Epithelial cell of esophagus (primary cell): ENCODE measurements around the gene DNAJC5G.
"Not testable (repeated sequence)": the region's sequence is repeated elsewhere in the genome, so short reads cannot be mapped to it uniquely, and the experiment has no call there.

ENCODE experiments used
- DNase-seq: peaks from one replicate; pipeline ENCODE4 v3.0.0; 2010; ENCODE audit warnings: low read depth
- H3K4me3 ChIP-seq: 2 replicates; pipeline ENCODE4 v1.5.1; 2011; ENCODE audit warnings: mild to moderate bottlenecking, low read length, control low read depth
- TF ChIP-seq, protein P1 (sequence below): IDR thresholded peaks from 2 replicates; pipeline ENCODE4 v1.5.1; 2011; ENCODE audit warnings: low read depth, mild to moderate bottlenecking, low read length, control low read depth, inconsistent platforms; ENCODE audit not compliant: insufficient read depth; ENCODE audit errors: missing control alignments

DNAJC5G gene

DNA sequence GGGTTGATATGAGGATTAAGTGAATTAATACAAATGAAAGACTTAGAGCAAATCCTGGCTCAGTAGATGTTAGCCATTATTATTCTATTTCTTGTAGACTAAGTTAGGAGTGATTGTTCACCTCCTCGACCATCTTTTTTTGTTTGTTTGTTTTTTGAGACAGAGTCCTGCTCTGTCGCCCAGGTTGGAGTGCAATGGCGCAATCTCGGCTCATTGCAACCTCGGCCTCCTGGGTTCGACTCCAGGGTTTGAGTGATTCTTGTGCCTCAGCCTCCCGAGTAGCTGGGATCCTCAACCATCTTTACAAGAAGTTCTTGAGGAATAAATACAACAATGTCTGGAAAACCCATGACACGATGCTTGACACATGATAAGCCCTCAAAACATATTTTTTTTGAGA lies 19.7 kb downstream of the DNAJC5G start:
- no peak for DNase-seq
- TF ChIP-seq, protein P1, sequence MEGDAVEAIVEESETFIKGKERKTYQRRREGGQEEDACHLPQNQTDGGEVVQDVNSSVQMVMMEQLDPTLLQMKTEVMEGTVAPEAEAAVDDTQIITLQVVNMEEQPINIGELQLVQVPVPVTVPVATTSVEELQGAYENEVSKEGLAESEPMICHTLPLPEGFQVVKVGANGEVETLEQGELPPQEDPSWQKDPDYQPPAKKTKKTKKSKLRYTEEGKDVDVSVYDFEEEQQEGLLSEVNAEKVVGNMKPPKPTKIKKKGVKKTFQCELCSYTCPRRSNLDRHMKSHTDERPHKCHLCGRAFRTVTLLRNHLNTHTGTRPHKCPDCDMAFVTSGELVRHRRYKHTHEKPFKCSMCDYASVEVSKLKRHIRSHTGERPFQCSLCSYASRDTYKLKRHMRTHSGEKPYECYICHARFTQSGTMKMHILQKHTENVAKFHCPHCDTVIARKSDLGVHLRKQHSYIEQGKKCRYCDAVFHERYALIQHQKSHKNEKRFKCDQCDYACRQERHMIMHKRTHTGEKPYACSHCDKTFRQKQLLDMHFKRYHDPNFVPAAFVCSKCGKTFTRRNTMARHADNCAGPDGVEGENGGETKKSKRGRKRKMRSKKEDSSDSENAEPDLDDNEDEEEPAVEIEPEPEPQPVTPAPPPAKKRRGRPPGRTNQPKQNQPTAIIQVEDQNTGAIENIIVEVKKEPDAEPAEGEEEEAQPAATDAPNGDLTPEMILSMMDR, result no peak
- no peak overlapping the region for H3K4me3 ChIP-seq

DNA sequence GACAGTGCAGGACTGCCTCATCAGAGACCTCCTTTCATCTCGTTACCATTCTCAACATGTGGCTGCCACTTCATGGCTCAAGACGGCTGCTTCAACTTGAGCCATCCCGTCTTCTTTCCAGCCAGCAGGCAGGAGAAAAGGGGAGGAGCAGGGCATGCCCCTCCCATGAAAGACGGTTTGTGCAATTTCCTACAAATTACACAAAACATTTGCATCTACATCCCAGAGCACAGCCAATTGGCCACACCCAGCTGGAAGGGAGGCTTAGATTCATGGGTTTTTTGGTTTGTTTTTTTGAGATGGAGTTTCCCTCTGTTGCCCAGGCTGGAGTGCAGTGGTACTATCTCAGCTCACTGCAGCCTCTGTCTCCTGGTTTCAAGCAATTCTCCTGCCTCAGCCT lies 21.2 kb downstream of the DNAJC5G start:
- no peak for DNase-seq
- no peak overlapping the region for H3K4me3 ChIP-seq
- TF ChIP-seq, protein P1, result no peak

DNA sequence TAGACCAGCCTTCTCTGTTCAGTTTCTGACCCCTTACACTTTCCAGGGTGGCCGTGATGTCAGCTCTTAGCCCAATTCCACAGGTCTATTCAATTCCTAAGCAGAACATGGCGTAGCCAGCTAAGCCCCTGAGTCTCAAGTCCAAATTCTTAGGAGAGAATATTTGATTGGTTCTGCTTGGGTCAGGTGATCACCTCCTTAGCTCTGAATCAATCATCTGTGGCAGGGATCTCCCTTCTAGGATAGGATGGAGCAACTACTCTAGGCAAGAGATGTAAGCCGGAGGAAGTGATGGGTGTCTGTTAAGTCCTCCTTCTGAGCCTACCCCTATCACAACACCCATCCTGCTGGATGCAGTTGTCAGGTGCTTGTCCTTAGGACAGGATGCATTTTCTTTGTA lies 22.0 kb downstream of the DNAJC5G start:
- no peak overlapping the region for H3K4me3 ChIP-seq
- TF ChIP-seq, protein P1, result no peak
- no peak for DNase-seq

DNA sequence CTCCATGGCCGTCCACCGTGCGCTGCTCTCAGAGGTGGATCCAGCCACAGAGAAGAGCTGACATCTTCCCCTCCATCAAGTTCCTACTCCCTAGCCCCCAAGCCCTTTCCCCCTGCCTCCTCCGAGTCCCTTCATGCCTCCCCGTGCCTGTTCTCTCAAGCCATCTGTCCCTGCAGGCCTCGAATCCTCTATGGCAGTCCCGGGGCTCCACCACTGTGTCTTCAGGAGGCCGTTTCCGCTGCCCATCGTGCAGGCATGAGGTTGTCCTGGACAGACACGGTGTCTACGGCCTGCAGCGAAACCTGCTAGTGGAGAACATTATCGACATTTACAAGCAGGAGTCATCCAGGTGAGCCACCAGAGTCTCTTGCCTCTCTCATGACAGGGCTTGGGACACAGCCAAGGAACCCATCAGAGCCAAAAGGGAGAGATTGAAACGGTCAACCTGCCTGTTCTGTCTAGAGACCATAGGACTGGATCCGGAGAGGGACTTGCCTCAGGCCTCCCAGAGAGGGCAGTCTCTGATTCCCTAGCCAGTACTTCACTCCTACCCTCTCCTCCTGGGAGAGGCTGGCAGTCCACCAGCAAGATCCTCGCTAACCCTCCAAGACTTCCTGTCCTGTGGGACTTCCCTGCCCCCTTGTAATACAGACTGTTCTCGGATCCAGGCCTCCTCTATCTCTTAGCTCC lies 23.3 kb downstream of the DNAJC5G start:
- no peak for DNase-seq
- no peak overlapping the region for H3K4me3 ChIP-seq
- TF ChIP-seq, protein P1, result no peak

DNA sequence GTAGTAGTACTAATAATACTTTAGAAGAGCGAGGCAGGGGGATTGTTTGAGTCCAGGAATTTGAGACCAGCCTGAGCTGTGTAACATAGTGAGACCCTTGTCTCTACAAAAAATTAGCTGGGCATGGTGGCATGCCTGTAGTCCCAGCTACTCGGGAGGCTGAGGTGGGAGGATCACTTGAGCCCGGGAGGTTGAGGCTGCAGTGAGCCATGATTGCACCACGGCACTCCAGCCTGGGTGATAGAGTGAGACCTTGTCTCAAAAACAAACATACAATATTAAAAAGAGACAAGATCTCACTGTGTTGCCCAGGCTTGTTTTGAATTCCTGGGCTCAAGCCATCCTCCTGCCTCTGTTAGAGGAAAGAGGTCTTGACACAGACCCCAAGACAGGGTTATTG lies 25.4 kb downstream of the DNAJC5G start:
- H3K4me3 ChIP-seq, DNase-seq: not testable (repeated sequence)

DNA sequence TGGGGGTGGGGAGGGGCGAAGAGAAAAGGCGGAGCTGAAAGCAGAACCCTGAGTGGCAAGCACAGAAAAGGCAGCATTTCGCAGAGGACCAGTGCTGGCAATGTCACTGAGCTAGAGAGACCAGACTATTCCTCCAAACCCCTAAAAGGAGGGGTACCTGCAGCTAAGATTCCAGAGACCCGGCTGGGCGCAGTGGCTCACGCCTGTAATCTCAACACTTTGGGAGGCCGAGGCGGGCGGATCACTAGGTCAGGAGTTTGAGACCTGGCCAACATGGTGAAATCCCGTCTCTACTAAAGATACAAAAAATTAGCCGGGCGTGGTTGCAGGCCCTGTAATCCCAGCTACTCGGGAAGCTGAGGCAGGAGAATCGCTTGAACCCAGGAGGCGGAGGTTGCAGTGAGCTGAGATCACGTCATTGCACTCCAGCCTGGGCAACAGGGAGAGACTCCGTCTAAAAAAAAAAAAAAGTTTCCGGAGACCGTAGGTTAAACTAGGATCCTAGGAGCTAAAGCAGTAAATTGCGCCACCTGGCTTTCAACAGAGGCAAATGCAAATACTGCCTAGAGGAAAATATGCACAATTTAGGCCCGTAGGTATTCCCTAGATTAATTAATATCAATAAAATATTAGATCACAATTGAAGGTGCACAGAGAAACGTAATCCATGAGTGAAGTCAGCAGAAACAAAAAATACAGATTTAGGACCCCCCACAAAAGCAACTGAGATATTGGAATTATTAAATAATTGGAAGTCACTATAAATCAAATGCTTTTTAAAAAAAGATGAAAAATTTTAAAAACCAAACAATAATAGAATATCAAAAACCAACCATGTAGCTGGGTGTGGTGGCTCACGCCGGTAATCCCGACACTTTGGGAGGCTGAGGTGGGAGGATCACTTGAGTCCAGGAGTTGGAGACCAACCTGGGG lies 28.1 kb downstream of the DNAJC5G start:
- TF ChIP-seq, protein P1, result peak; percentile 88
- no peak overlapping the region for H3K4me3 ChIP-seq
- DNase-seq, result peak; percentile 75

DNA sequence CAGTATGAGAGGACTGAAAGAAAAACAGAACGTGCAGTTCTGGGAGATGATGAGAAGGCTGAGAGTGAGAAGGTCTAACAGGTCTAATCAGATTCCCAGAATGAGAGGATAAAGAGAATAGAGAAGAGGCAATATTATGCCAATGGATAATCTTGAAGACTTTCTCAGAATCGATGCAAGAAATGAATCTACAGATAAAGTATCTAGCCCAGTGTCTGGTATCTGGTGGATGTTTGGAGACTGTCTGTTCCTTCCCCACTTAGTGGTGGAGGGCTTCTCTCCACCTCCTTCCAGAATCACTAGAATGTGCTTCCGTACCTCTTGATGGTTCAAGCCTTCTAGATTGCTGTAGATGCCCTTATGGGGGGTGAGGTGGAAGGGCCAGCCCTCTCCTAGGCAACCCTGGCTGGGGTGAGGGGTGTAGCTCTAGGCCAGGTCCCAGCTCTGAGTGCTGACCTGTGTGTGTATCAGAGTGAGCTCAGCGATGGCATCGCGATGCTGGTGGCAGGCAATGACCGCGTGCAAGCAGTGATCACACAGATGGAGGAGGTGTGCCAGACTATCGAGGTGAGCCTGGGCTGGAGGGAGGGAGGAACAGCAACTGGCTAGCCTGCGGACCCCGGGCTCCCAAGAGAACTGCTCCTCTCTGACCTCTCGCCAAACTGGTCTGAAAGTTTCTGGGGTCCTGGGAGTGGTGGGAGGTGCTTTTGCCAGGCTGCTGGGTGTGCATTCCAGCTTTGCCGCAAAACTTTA lies 29.4 kb downstream of the DNAJC5G start:
- TF ChIP-seq, protein P1, result no peak
- H3K4me3 ChIP-seq, result no peak overlapping the region
- no peak for DNase-seq
